A549 (cell line): ENCODE measurements around the gene ARHGAP4. TPM values are rescaled to one million over a fixed set of nuclear protein-coding genes. Genes with fewer than 3 reads are reported as not detected.

Source experiments
- ATAC-seq, 2 experiments: fragments of 200-7000 bp in 1 of 2; fragments of >200 bp in 1 of 2; cut with Nextera tagmentation in 1 of 2; cut with Tn5 transposase in 1 of 2; 3 replicates each; pipeline versions ENCODE4 v1.8.0 to v1.9.1; 2018 to 2020; ENCODE audit warnings: mild to moderate bottlenecking in 1 of 2, moderate library complexity in 1 of 2
- CTCF ChIA-PET: fragments of 300-600 bp; sonication (Branson Sonifier 250); formaldehyde crosslinking; extraction: SDS; loops from one replicate; lab custom pipeline; 2021; ENCODE audit warnings: antibody characterized with exemption, inconsistent platforms; lab: Yijun Ruan, JAX
- POLR2A ChIA-PET: fragments of 350-600 bp; formaldehyde crosslinking; extraction: SDS; loops from one replicate; lab custom pipeline; 2021; ENCODE audit warnings: antibody characterized with exemption, inconsistent platforms; lab: Yijun Ruan, JAX
- DNase-seq, 2 experiments: peaks; one replicate each; pipeline versions ENCODE4 v3.0.0 to v3.0.0-alpha.2; 2011 to 2016; ENCODE audit warnings: low read depth in 1 of 2, low spot score in 1 of 2
- FAIRE-seq: peaks from 2 replicates; lab custom pipeline; 2011; peaks lifted over from hg19 to GRCh38; lab: Jason Lieb, UNC
- H3K27ac ChIP-seq, 2 experiments: fragments of >200 bp; sonication (Bioruptor Twin); formaldehyde crosslinking; 3 replicates each; pipeline ENCODE4 v1.5.1; 2016 to 2017
- H3K4me1 ChIP-seq: fragments of >200 bp; sonication (Bioruptor Twin); formaldehyde crosslinking; 3 replicates; pipeline ENCODE4 v1.6.1; 2016
- H3K4me2 ChIP-seq: fragments of >200 bp; sonication (Bioruptor Twin); formaldehyde crosslinking; 3 replicates; pipeline ENCODE4 v1.6.1; 2016
- H3K4me3 ChIP-seq: fragments of >200 bp; sonication (Bioruptor Twin); formaldehyde crosslinking; 3 replicates; pipeline ENCODE4 v1.5.1; 2016
- H3K9me3 ChIP-seq: fragments of >200 bp; sonication (Bioruptor Twin); formaldehyde crosslinking; 3 replicates; pipeline ENCODE4 v1.6.1; 2016
- BHLHE40 ChIP-seq: IDR thresholded peaks from 2 replicates; pipeline ENCODE4 v1.6.1; 2012; ENCODE audit warnings: low read depth, low read length, inconsistent platforms
- CHD2 ChIP-seq: fragments of 150-350 bp; IDR thresholded peaks from 2 replicates; pipeline ENCODE4 v1.6.1; 2014; ENCODE audit warnings: low read length; ENCODE audit not compliant: partially characterized antibody
- CHD4 ChIP-seq: fragments of 200-600 bp; sonication (generic); IDR thresholded peaks from 2 replicates; pipeline ENCODE4 v1.6.1; 2016; ENCODE audit warnings: antibody characterized with exemption, mild to moderate bottlenecking, borderline replicate concordance
- CTCF ChIP-seq: fragments of >200 bp; sonication (Bioruptor Twin); formaldehyde crosslinking; IDR thresholded peaks from 3 replicates; pipeline ENCODE4 v1.5.1; 2016
- E2F6 ChIP-seq: IDR thresholded peaks from 2 replicates; pipeline ENCODE4 v1.6.1; 2012; ENCODE audit warnings: low read depth, borderline replicate concordance
- EHMT2 ChIP-seq: fragments of 200-600 bp; sonication (generic); IDR thresholded peaks from 2 replicates; pipeline ENCODE4 v1.6.1; 2016; ENCODE audit warnings: antibody characterized with exemption, low read depth, mild to moderate bottlenecking, moderate library complexity
- HES2 ChIP-seq: fragments of >200 bp; sonication (Bioruptor Twin); formaldehyde crosslinking; IDR thresholded peaks from 2 replicates; pipeline ENCODE4 v1.6.1; 2016
- HEYL ChIP-seq: fragments of 250-450 bp; sonication (Bioruptor Pico); IDR thresholded peaks from 2 replicates; pipeline ENCODE4 v1.8.0; 2021; ENCODE audit warnings: mild to moderate bottlenecking, moderate library complexity
- MAX ChIP-seq: IDR thresholded peaks from 2 replicates; pipeline ENCODE4 v1.6.1; 2012
- MYC ChIP-seq: IDR thresholded peaks from 2 replicates; pipeline ENCODE4 v1.6.1; 2012; ENCODE audit warnings: mild to moderate bottlenecking, inconsistent platforms, low read length, improper control_type of control experiment, borderline replicate concordance
- RNF2 ChIP-seq: fragments of 200-600 bp; sonication (generic); IDR thresholded peaks from 2 replicates; pipeline ENCODE4 v1.6.1; 2016; ENCODE audit warnings: low read depth, mild to moderate bottlenecking, antibody characterized with exemption, moderate library complexity, borderline replicate concordance
- SMC3 ChIP-seq: fragments of >200 bp; sonication (Bioruptor Twin); formaldehyde crosslinking; IDR thresholded peaks from 3 replicates; pipeline ENCODE4 v1.6.1; 2018; ENCODE audit warnings: inconsistent platforms
- SREBF2 ChIP-seq: fragments of 450-650 bp; IDR thresholded peaks from 2 replicates; pipeline ENCODE4 v1.6.1; 2014; ENCODE audit warnings: mild to moderate bottlenecking, moderate library complexity
- ZC3H11A ChIP-seq: fragments of 450-650 bp; IDR thresholded peaks from 2 replicates; pipeline ENCODE4 v1.6.1; 2014; ENCODE audit warnings: antibody characterized with exemption, mild to moderate bottlenecking
- WGBS: methylation state at CpG from one replicate; pipeline ENCODE4 v1.1.6; 2017; ENCODE audit errors: missing lambda C conversion rate; 5-methylcytosine and 5-hydroxymethylcytosine counted together
- polyA plus RNA-seq, 4 experiments: library from polyadenylated mRNA; depleted of rRNA in 3 of 4; stranded (reverse); fragments of >200 nt; fragmentation: RNase III in 1 of 4; extraction: RNeasy Plus Mini Kit Qiagen cat#74134 plus additional on column Dnase treatment in 1 of 4; gene quantifications; 2 replicates in 3 of 4; 3 replicates in 1 of 4; pipeline ENCODE4 v1.2.3, GENCODE V29; 2011 to 2017
- TF ChIP-seq, protein P1 (sequence below): fragments of 200-600 bp; sonication (generic); IDR thresholded peaks from 2 replicates; pipeline ENCODE4 v1.6.1; 2016; ENCODE audit warnings: antibody characterized with exemption, mild to moderate bottlenecking, moderate library complexity

Gene ARHGAP4
- polyA plus RNA-seq, 2 of the 4 experiments (the other 2 are of a cell fraction) = 0.78 to 0.98 TPM

DNA sequence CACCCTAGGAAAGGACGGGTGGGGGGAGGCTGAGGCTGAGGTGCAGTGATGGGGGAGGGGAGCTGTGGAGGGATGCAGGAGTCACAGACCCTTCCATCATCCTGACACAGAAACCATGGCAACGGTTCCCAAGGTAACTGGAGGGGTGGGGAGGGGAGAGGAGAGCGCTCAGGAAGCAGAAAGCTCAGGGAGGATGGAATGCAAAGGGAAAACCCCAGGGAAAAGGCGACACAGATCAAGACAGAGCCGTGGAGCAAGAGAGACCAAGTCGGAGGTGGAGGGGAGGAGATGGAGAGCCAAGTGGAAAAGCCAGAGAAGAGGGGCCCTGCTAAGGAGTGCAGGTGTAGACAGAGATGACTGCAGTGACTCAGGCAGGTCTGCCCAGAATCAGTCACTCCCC lies 54.6 kb downstream of the ARHGAP4 start:
- CTCF ChIA-PET = interaction anchor here (1.0 kb wide), 1 partner anchor 67 kb away, joined by 4 read pairs; no protein-coding TSS in a partner anchor
- no peak for FAIRE-seq

DNA sequence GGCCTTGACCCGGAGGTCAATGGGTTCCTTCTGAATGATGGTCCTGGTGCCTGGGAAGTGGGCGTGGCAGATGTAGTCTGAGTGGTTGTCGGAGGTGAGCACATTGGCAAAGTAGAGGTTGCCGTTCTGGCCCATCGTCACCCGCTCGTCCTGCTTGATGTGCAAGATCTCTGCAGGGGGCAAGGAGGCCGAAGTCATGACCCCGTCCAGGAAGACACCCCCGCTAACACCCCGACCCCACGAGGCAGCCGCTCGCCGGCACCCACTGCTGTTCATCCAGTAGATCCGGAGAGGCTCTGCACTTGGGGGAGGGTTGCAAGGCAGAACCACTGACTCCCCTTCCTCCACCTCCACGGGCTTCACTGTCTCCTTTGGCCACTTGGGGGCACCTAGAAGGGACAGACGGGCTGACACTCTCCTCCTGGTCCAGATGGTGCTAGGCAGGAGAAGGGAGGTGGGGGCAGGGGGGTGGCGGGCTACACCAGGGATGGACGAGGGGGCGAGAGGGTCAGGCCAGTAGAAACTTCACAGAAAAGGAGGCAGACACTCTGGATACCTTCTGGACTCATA lies 55.2 kb downstream of the ARHGAP4 start:
- 54% methylated on average over 8 of the region's 21 CpGs for WGBS
- CTCF ChIA-PET = no interaction called here
- peak in 1 of 2 experiments; percentile 48; a peak in 3 of 6 replicates for ATAC-seq
- no peak overlapping the region for H3K27ac ChIP-seq
- no peak for TF ChIP-seq SMC3
- TF ChIP-seq CTCF = no peak
- TF ChIP-seq SREBF2 = no peak
- TF ChIP-seq E2F6 = no peak
- no peak for TF ChIP-seq RNF2
- TF ChIP-seq, all 56 proteins: peak for 0
- no peaks in the 10 kb centered on the region for H3K4me1 ChIP-seq
- no peak overlapping the region for H3K4me3 ChIP-seq
- FAIRE-seq = no peak
- POLR2A ChIA-PET = no interaction called here
- no peaks in the 10 kb centered on the region for H3K9me3 ChIP-seq
- DNase-seq = no peak
- H3K4me2 ChIP-seq = no peak overlapping the region

More for the DNA sequence above, 54.6 kb downstream of the ARHGAP4 start:
- no peak for ATAC-seq
- H3K4me2 ChIP-seq = no peak overlapping the region
- no peak overlapping the region for H3K27ac ChIP-seq
- H3K4me1 ChIP-seq = no peaks in the 10 kb centered on the region
- TF ChIP-seq EHMT2 = no peak
- no peak for TF ChIP-seq CHD4
- TF ChIP-seq SMC3 = no peak
- no peak for TF ChIP-seq BHLHE40
- TF ChIP-seq CTCF = no peak
- no peak for TF ChIP-seq HES2
- TF ChIP-seq, protein P1, sequence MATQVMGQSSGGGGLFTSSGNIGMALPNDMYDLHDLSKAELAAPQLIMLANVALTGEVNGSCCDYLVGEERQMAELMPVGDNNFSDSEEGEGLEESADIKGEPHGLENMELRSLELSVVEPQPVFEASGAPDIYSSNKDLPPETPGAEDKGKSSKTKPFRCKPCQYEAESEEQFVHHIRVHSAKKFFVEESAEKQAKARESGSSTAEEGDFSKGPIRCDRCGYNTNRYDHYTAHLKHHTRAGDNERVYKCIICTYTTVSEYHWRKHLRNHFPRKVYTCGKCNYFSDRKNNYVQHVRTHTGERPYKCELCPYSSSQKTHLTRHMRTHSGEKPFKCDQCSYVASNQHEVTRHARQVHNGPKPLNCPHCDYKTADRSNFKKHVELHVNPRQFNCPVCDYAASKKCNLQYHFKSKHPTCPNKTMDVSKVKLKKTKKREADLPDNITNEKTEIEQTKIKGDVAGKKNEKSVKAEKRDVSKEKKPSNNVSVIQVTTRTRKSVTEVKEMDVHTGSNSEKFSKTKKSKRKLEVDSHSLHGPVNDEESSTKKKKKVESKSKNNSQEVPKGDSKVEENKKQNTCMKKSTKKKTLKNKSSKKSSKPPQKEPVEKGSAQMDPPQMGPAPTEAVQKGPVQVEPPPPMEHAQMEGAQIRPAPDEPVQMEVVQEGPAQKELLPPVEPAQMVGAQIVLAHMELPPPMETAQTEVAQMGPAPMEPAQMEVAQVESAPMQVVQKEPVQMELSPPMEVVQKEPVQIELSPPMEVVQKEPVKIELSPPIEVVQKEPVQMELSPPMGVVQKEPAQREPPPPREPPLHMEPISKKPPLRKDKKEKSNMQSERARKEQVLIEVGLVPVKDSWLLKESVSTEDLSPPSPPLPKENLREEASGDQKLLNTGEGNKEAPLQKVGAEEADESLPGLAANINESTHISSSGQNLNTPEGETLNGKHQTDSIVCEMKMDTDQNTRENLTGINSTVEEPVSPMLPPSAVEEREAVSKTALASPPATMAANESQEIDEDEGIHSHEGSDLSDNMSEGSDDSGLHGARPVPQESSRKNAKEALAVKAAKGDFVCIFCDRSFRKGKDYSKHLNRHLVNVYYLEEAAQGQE = no peak
- TF ChIP-seq MAX = no peak
- TF ChIP-seq HEYL (CRISPR knock-in tag) = no peak
- no peak for TF ChIP-seq CHD2
- no peak for TF ChIP-seq ZC3H11A
- no peak for TF ChIP-seq MYC
- WGBS = 43% methylated on average over 4 of the region's 6 CpGs
- H3K4me3 ChIP-seq = no peak overlapping the region
- H3K9me3 ChIP-seq = no peaks in the 10 kb centered on the region
- POLR2A ChIA-PET = no interaction called here
- DNase-seq = no peak
